Natural killer cell (primary cell): ENCODE data around the gene PYGL. TPM values are rescaled to one million over a fixed set of nuclear protein-coding genes. Genes with fewer than 3 reads are reported as not detected.

Experiments used
- ATAC-seq, 3 donors: fragments of 150-1000 bp in 2 of 3; fragments of 200-7000 bp in 1 of 3; cut with Tn5 transposase; 1 replicate in 1 of 3; 2 replicates in 2 of 3; pipeline ENCODE4 v1.10.0; 2021; ENCODE audit warnings: mild to moderate bottlenecking in 2 of 3, moderate library complexity in 2 of 3
- DNase-seq, 2 donors: peaks; one replicate each; pipeline versions ENCODE4 v3.0.0 to v3.0.0-alpha.2; 2013 to 2021; ENCODE audit warnings: mixed read lengths in 1 of 2
- H3K27ac ChIP-seq: one replicate; pipeline ENCODE4 v1.5.1; 2013; ENCODE audit warnings: mild to moderate bottlenecking, low read length
- H3K27me3 ChIP-seq: one replicate; pipeline ENCODE4 v1.6.1; 2013; ENCODE audit warnings: low read length; ENCODE audit not compliant: control insufficient read depth, insufficient read depth
- H3K36me3 ChIP-seq: one replicate; pipeline ENCODE4 v1.6.1; 2013; ENCODE audit warnings: low read length; ENCODE audit not compliant: control insufficient read depth, insufficient read depth
- H3K4me1 ChIP-seq: one replicate; pipeline ENCODE4 v1.6.1; 2013; ENCODE audit warnings: low read length; ENCODE audit not compliant: control insufficient read depth, insufficient read depth
- H3K4me3 ChIP-seq: one replicate; pipeline ENCODE4 v1.5.1; 2013; ENCODE audit warnings: low read length
- H3K9me3 ChIP-seq: one replicate; pipeline ENCODE4 v1.6.1; 2013; ENCODE audit warnings: low read length; ENCODE audit not compliant: control insufficient read depth, insufficient read depth
- H3K27ac Mint-ChIP-seq, 2 donors: one replicate each; pipeline ENCODE4 v1.8.0; 2022; ENCODE audit warnings: mild to moderate bottlenecking in 2 of 2, mixed read lengths in 2 of 2, moderate library complexity in 1 of 2
- H3K27me3 Mint-ChIP-seq, 2 donors: one replicate each; pipeline ENCODE4 v1.8.0; 2022; ENCODE audit warnings: low read depth in 2 of 2, mixed read lengths in 2 of 2
- H3K36me3 Mint-ChIP-seq: one replicate; pipeline ENCODE4 v1.8.0; 2022; ENCODE audit warnings: mixed read lengths
- H3K4me1 Mint-ChIP-seq, 2 donors: one replicate each; pipeline ENCODE4 v1.8.0; 2022; ENCODE audit warnings: mixed read lengths in 2 of 2
- H3K4me3 Mint-ChIP-seq: one replicate; pipeline ENCODE4 v1.8.0; 2022; ENCODE audit warnings: mild to moderate bottlenecking, moderate library complexity, mixed read lengths
- H3K9me3 Mint-ChIP-seq, 2 donors: one replicate each; pipeline ENCODE4 v1.8.0; 2022; ENCODE audit warnings: mixed read lengths in 2 of 2
- CTCF ChIP-seq: fragments of 200-600 bp; IDR thresholded peaks from one replicate; pipeline ENCODE4 v1.8.0; 2022; ENCODE audit warnings: antibody characterized with exemption
- WGBS: methylation state at CpG from one replicate; pipeline ENCODE4 v1.1.7; 2013; ENCODE audit warnings: missing lambda C conversion rate; ENCODE audit not compliant: insufficient coverage; 5-methylcytosine and 5-hydroxymethylcytosine counted together
- intact Hi-C: fragments of 100-400 bp; cut with micrococcal nuclease; formaldehyde crosslinking; loops from one replicate; pipeline ENCODE4 v1.14.2; 2022
- total RNA-seq, 4 donors: library from RNA; stranded (reverse); fragments of 120-200 nt in 1 of 4; gene quantifications; one replicate each; pipeline versions ENCODE4 v1.2.3 to v1.2.4, GENCODE V29; 2013 to 2022

The PYGL gene
- total RNA-seq, 3 donors from 2014 or later (not counting 1 experiment from before 2014, with no cell fraction given): 2.0 to 22.3 (median 3.2) TPM

- H3K4me1 Mint-ChIP-seq: peaks cover 5 to 6% of the 10 kb centered on the region in 2 donors
- H3K36me3 ChIP-seq: no peaks in the 10 kb centered on the region
- DNase-seq: no peak
- H3K36me3 Mint-ChIP-seq: no peaks in the 10 kb centered on the region
- H3K4me1 ChIP-seq: peaks cover 12% of the 10 kb centered on the region
- intact Hi-C loops: no loop called here
- H3K4me3 ChIP-seq: no peak within 1 kb of the TSS
- H3K9me3 Mint-ChIP-seq: no peaks in the 10 kb centered on the region
- no peak within 1 kb of the TSS for H3K27ac ChIP-seq
- no peak within 1 kb of the TSS for H3K4me3 Mint-ChIP-seq
- peaks cover 55 to 86% of the 10 kb centered on the region in 2 donors for H3K27me3 Mint-ChIP-seq
- 13% methylated on average over 62 of the region's 63 CpGs for WGBS
- TF ChIP-seq CTCF: no peak
- peaks cover 50% of the 10 kb centered on the region for H3K27me3 ChIP-seq
- H3K9me3 ChIP-seq: no peaks in the 10 kb centered on the region
- ATAC-seq: peak in 2 of 3 donors; percentile 39 to 46
- H3K27ac Mint-ChIP-seq: no peak within 1 kb of the TSS
These were observed 72.2 kb downstream of the PYGL start, which contains the start of gene ABHD12B for GRCh38 chr14:50871914-50872732. Gene ABHD12B, plus strand, starts transcription at chr14:50872053. Its CDS starts 122 bp downstream, at chr14:50872175.

- Mint-ChIP-seq H3K4me3 (no peak overlapping the region), H3K27me3 (peaks cover 56 to 86% of the 10 kb centered on the region in 2 donors), H3K9me3 (no peaks in the 10 kb centered on the region), H3K27ac (no peak overlapping the region), H3K4me1 (peaks cover 5 to 6% of the 10 kb centered on the region in 2 donors), H3K36me3 (no peaks in the 10 kb centered on the region)
- DNase-seq (no peak), ATAC-seq (no peak)
- intact Hi-C loops: no loop called here
- Histone ChIP-seq H3K36me3 (no peaks in the 10 kb centered on the region), H3K27me3 (peaks cover 45% of the 10 kb centered on the region), H3K4me1 (peaks cover 12% of the 10 kb centered on the region), H3K4me3 (no peak overlapping the region), H3K9me3 (no peaks in the 10 kb centered on the region), H3K27ac (no peak overlapping the region)
- no peak for TF ChIP-seq CTCF
- WGBS: 83% methylated on average over 5 of the region's 5 CpGs
These were observed 73.1 kb downstream of the PYGL start for GRCh38 chr14:50871228-50871627.

GRCh38 chr14:50865391-50866076 lies 78.7 kb downstream of the PYGL start:
- Histone ChIP-seq H3K27me3 (peaks cover 14% of the 10 kb centered on the region), H3K4me3 (no peak overlapping the region), H3K9me3 (no peaks in the 10 kb centered on the region), H3K27ac (no peak overlapping the region), H3K4me1 (no peaks in the 10 kb centered on the region), H3K36me3 (no peaks in the 10 kb centered on the region)
- WGBS: 63% methylated on average over 11 of the region's 11 CpGs
- no peak for TF ChIP-seq CTCF
- intact Hi-C loops: loop anchor here (10.0 kb wide), 1 partner anchor 261 kb away; no protein-coding TSS in a partner anchor
- Mint-ChIP-seq H3K27ac (no peak overlapping the region), H3K27me3 (peaks cover 32 to 63% of the 10 kb centered on the region in 2 donors), H3K4me3 (no peak overlapping the region), H3K9me3 (no peaks in the 10 kb centered on the region), H3K36me3 (no peaks in the 10 kb centered on the region), H3K4me1 (peaks cover 0 to 2% of the 10 kb centered on the region in 2 donors)
- DNase-seq: no peak
- ATAC-seq: no peak
